HG03442 (cell line): Measurements from ENCODE around the gene DRD4.
"Not testable (repeated sequence)": the region's sequence is repeated elsewhere in the genome, so short reads cannot be mapped to it uniquely, and the experiment has no call there.

ENCODE experiments used
- ATAC-seq: cut with Tn5 transposase; IDR thresholded peaks from one replicate; pipeline ENCODE4 v1.9.1; 2021; ENCODE audit warnings: mild to moderate bottlenecking, moderate library complexity; ENCODE audit not compliant: unreplicated experiment

The DRD4 gene

GRCh38 chr11:641806-642370 lies 4.8 kb downstream of the DRD4 start:
- ATAC-seq = no peak

- no peak for ATAC-seq
Observed at GRCh38 chr11:643366-643765, 6.3 kb downstream of the DRD4 start.

- ATAC-seq = no peak
Observed at GRCh38 chr11:643849-644738, 7.0 kb downstream of the DRD4 start.

DNA sequence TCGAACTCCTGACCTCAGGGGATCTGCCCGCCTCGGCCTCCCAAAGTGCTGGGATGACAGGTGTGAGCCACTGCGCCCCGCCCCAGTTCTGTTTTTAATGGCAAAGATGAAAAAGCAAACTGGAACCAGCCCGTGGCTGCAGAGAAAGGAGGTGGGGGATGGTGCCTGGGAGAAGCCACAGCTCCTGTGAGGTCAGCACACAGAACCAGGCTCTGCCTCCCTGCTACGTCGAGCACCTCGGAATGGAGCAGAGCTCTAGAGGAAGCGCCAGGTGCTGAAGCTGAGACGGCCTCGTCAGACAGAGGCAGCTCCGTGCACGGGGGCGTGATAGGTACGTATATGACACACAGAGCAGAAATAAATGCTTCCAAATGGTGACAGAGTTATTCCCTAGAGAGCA lies 8.5 kb downstream of the DRD4 start:
- no peak for ATAC-seq

GRCh38 chr11:646214-646613 lies 9.1 kb downstream of the DRD4 start:
- ATAC-seq = no peak

GRCh38 chr11:647672-648158 lies 10.6 kb downstream of the DRD4 start:
- not testable (repeated sequence) for ATAC-seq

DNA sequence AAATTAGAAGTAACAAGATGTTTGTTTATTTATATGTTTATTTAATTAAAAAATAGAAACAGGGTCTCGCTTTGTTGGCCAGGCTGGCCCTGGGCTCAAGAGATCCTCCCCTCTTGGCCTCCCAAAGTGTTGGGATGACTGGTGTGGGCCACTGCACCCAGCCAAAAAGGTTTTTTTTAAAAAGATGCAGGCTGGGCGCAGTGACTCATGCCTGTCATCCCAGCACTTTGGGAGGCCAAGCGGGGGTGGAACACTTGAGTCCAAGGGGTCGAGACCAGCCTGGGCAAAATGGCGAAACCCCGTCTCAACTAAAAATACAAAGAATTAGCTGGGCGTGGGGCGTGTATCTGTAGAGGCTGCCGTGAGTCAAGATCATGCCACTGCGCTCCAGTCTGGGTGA lies 13.4 kb downstream of the DRD4 start:
- no peak for ATAC-seq

GRCh38 chr11:653136-653535 lies 16.1 kb downstream of the DRD4 start:
- ATAC-seq = not testable (repeated sequence)

- no peak for ATAC-seq
Observed at GRCh38 chr11:653837-654236, 16.8 kb downstream of the DRD4 start.

- not testable (repeated sequence) for ATAC-seq
Observed at GRCh38 chr11:654444-654843, 17.4 kb downstream of the DRD4 start.

DNA sequence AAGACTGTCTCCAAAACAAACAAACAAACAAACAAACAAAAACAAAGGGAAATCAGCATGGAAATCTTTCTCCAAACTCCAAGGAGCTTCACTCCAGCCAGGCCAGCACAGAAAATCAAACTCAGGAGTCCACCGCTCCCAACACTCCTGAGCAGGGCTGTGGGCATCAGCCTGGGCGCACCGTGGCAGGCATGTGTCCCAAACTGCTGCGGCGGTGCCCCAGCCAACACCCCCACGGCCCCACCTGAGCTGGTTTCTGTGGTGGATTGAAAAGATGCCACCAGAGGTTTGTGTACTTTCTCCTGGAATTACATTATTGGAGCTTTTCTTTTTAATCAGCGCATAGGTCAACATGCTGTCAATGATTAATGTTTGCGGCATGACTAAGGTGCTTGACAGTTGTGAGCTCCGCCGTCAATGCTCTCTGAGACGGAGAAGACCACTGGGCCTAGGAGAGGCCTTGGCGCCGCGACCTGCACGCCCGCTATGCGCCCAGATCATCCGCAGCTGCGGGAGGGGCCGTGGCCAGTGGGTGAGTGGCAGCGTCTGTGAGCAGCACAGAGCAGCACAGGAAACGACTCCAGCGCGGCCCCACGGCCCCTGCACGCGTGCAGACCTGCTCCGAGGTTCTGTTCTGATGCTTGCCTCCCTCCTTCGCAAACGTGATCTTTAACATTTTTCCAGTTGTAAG lies 18.1 kb downstream of the DRD4 start:
- ATAC-seq = no peak

- no peak for ATAC-seq
Observed at GRCh38 chr11:656426-656825, 19.4 kb downstream of the DRD4 start.

GRCh38 chr11:656866-657265 lies 19.8 kb downstream of the DRD4 start:
- ATAC-seq = no peak

- ATAC-seq = no peak
Observed at GRCh38 chr11:657691-658126, 20.6 kb downstream of the DRD4 start.

GRCh38 chr11:659532-660085 lies 22.5 kb downstream of the DRD4 start:
- ATAC-seq = no peak

DNA sequence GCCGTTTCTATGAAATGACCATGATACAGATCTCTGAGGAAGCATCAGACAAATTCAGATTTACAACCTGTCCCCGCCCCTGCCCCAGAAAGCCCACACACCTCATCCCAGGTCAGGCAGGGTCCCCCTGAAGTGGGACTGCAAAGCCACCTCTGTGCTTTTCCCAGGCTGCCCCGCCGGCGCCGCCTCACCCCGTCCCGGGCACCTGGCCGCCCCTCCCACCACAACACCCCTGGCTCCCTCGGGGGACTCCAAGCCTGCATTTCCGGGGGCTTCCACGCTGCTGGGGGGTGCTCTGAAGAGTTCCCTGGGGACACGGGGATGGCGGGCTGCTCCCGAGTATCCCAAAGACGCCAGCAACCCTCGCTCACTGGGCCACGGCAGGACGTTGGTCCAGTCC lies 23.2 kb downstream of the DRD4 start:
- no peak for ATAC-seq

GRCh38 chr11:660681-661444 lies 23.8 kb downstream of the DRD4 start:
- ATAC-seq = no peak

DNA sequence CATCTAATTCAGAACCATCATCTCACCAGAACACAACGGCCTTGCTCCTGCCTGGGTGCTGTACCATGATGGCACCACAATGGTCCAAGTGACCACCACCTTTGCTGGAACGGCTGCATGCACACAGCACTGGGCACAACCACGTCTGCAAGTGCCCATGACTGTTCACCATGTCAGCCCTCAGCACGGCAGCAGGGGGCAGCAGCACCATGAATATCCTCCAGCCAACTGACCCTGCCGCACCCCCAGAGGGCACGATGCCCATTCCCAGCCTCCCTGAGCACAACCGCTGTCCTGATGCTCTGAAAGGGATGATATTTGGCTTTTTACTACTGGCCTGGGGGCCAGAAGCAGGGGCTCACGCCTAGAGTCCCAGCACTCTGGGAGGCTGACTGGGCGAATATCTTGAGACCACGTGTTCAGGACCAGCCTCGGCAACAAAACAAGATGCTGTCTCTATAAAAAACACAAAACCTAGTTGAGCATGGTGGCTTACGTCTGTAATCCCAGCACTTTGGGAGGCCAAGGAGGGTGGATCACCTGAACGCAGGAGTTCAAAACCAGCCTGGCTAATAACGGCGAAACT lies 25.7 kb downstream of the DRD4 start:
- no peak for ATAC-seq

DNA sequence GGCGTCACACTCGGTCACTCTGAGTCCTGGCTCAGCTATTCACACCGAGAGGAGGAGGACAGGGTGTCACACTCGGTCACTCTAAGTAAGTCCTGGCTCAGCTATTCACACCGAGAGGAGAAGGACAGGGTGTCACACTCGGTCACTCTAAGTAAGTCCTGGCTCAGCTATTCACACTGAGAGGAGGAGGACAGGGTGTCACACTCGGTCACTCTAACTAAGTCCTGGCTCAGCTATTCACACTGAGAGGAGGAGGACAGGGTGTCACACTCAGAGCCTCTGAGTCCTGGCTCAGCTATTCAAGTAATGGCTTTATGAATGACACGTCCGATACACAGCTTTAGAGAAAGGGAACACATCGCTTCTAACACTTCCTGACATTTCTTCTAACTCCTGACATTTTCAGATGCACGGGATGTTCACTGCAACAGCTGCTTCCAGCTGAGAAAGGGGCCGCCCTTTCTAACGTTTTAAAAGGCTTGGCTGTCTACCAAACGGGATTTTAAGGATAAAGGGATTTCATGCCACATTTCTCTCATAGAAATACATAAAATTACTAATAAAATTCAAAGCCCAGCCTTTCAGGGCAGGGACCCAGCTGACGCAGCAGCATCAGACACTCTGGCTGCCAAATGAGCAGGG lies 28.1 kb downstream of the DRD4 start:
- no peak for ATAC-seq
